Ureter (tissue), 1 donor: ENCODE results near the gene ARMC9. TPM values are rescaled to one million over a fixed set of nuclear protein-coding genes. Genes with fewer than 3 reads are reported as not detected.

ENCODE experiments used
- DNase-seq: peaks from one replicate; pipeline ENCODE4 v3.0.0-alpha.2; 2020; ENCODE audit warnings: low spot score
- total RNA-seq: library from RNA; stranded (reverse); gene quantifications from one replicate; pipeline ENCODE4 v1.2.4, GENCODE V29; 2023
- donor health status: DM: yes; HTN: yes; CAD: no.

Gene ARMC9
- total RNA-seq, 1 donor from 2014 or later = 16.0 TPM

- no peak for DNase-seq
These were observed 181.9 kb downstream of the ARMC9 start for GRCh38 chr2:231380307-231380706.

GRCh38 chr2:231380991-231381847, 182.8 kb downstream of the ARMC9 start:
- DNase-seq = no peak

GRCh38 chr2:231382116-231382515, 183.7 kb downstream of the ARMC9 start:
- DNase-seq = no peak

GRCh38 chr2:231383416-231384108, 185.1 kb downstream of the ARMC9 start:
- DNase-seq = no peak

- DNase-seq = no peak
These were observed 185.6 kb downstream of the ARMC9 start for GRCh38 chr2:231384109-231384435.

GRCh38 chr2:231384970-231385369, 186.5 kb downstream of the ARMC9 start:
- no peak for DNase-seq

- no peak for DNase-seq
These were observed 187.0 kb downstream of the ARMC9 start for GRCh38 chr2:231385429-231385828.

GRCh38 chr2:231386446-231386845, 188.0 kb downstream of the ARMC9 start:
- DNase-seq = no peak

GRCh38 chr2:231387904-231388724, 189.7 kb downstream of the ARMC9 start:
- no peak for DNase-seq

GRCh38 chr2:231388725-231389346, 190.4 kb downstream of the ARMC9 start:
- DNase-seq = no peak

GRCh38 chr2:231390667-231391066, 192.2 kb downstream of the ARMC9 start:
- no peak for DNase-seq

GRCh38 chr2:231391981-231392380, 193.6 kb downstream of the ARMC9 start:
- DNase-seq = no peak

GRCh38 chr2:231392431-231393148, 194.2 kb downstream of the ARMC9 start:
- no peak for DNase-seq

- DNase-seq = no peak
These were observed 195.0 kb downstream of the ARMC9 start for GRCh38 chr2:231393149-231394131.

GRCh38 chr2:231394211-231395141, 196.0 kb downstream of the ARMC9 start:
- no peak for DNase-seq

- no peak for DNase-seq
These were observed 197.0 kb downstream of the ARMC9 start, which contains the start of gene B3GNT7 for GRCh38 chr2:231395188-231396057. TSS of gene B3GNT7 (plus strand) at chr2:231395710. CDS start at chr2:231395804, 94 bp downstream.

GRCh38 chr2:231396058-231396821, 197.8 kb downstream of the ARMC9 start:
- no peak for DNase-seq
